ENCODE results near the gene EDN2.

EDN2 gene

DNA sequence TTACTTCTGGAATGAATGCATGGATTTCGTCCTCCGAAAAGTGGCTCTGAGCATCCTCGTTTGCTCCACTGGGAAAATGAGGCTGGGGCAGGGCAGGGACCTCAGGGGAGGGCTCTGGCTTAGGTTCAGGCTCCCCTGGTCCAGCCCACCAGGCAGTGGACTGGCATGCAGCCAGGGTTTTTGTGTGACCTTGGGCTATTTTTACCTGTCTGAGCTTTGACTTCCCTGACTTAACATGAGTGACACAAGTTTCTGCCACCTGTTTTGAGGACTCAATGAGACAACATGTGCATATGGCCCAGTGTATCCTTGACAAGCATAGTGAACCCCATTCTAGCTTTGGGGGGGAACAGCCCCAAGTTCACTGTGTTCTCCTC lies 32.6 kb upstream of the EDN2 start:
- DNase-seq (ENCODE audit: low spot score): no peak

DNA sequence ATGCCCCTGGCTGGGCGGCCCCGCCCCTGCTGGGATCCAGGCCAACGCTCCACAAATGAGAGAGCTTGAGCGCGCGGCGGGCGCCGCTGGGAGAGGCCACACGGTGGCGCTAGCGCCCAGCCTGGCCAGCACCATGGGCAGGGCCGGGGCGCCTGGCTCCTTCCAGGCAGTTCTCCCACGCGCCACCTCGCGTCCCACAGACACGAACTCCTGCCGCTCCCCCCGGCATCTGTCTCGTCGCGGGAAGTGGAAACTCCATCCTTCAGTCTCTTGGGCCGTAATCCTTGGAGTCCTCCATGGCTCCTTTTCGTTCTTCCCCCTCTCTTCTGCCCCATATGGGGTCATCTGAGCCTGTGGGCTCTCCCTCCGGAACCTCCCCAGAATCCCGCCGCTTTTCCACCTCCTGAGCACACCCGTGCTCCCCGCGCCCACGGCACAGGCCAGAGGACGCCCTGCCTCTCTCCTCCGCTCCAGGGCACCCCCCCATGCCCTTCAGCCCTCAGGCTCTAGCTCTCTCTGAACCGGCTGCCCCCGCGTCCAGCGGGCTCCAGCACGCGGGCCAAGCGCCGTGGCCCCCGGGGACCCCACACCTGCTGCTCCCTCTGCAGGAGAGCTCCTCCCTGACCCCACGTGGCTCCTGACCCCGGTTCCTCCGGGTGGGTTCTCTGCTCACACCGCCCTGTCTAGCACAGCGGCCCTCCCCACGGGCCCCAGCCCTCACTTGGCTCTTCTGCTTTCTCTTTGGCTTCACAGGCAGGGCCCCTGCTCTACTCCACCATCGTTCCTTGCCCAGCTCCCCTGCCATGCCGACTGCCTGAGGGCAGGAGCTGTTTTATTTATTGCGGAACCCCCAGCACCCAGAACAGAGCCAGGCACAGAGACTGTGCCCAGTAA lies 31.9 kb upstream of the EDN2 start:
- peak; percentile 96 for DNase-seq (ENCODE audit: low spot score)

DNA sequence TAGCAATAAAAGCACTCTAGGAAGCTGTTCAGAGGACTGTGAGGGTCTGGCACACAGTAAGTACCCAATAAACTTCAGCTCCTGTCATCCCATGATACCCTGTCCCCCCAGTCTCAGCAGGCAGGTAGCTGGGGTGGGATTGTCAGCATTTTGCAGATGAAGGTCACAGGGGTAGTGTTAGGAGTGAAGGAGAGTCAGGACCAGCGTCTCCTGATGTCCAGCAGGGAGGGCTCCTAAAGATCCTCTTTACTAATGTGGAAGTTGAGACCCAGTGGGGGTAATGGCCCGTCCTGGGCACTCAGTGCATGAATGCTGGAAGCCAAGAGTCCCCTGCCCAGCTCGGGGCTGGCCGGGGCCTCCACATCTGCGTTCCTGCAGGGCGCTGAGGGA lies 31.3 kb upstream of the EDN2 start:
- no peak for DNase-seq (ENCODE audit: low spot score)

DNA sequence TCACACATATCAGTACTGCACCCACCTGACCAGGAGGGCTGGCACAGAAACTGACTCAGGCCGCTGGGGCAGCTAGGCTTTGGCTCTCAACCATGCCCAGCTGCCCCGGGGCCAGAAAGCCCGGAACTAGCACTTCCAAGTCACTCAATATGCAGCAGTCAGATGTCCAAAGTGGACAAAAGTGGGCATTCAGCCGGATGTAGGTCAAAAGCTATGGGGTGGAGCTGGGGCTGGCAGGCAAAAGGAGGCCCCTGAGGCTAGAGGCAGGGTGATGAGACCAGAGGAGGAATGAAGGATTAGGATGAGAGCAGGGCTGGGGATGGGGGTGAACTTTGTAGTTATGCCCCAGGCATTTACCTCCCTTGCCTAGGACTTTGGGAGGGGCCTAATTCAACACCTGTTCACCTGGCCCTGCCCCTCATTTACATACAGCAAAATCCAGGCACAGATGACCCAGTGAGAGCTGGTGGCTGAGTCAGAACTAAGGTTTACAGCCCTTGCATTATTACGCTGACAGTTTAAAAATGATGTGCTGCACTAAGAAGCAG lies 30.7 kb upstream of the EDN2 start:
- DNase-seq (ENCODE audit: low spot score): no peak

DNA sequence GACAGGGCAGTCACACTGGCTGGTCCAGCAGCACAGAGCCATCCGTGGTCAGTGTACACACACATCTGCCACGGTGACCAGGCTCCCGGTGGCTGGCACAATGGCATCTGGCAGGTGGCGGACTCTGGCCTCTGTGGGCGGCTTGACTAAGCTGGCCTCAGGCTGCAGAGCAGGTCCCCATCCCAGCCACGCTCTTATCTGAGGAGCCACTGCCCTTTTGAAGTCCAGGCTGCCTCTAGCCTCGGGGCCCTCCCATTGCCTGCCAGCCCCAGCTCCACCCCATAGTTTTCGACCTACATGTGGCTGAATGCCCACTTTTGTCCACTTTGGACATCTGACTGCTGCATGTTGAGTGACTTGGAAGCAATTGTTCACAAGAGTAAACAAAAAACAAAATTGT lies 29.9 kb upstream of the EDN2 start:
- no peak for DNase-seq (ENCODE audit: low spot score)

DNA sequence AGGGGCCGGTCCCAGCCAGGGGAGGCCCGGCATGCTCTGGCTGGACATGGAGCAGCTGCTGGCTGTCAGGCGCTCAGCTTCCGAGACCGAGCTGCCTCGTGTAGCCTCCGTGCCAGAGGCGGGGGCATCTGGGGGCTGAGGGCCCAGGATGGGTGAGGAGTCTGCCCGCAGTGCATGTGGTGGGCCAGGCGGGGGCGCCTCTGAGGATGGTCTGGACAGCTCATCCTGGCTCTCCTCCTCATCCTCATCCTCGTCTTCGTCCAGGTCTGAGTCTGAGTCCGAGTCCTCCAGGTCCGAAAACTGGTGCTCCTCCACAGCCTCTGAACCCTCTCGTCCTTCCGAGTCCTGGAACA lies 28.9 kb upstream of the EDN2 start:
- DNase-seq (ENCODE audit: low spot score): no peak

DNA sequence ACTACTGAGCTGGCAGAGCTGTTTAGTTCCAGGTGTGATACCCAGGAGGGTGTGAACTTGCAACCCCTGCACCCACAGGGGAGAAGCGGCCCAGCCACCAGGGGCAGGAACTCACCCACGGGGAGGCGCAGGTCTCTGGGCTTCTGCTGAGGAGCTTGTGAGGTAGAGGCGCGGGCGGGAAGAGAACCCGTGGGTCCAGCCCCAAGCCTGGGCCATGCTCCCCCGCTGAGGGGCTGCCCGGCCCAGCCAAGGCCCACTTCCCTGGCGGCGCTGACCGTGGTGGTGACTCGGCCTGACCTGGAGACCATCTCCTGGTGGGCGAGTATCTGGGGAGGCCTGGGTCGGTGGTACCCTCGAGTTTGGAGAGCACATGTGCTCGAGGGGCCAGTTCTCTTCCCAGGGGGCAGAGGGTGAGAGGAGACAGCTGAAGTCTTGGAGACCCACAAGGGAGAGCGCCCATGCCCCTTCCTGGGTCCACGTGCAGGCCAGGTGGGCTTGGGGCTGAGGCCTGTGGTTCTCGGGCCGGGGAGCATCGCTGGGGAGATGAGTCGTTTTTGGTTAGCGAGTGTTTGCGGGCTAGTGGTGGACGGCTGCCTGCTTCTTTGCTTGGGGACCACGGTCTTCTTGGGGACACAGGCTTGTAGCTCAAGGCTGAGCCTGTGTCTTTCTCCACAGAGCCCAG lies 28.4 kb upstream of the EDN2 start:
- DNase-seq (ENCODE audit: low spot score): no peak

DNA sequence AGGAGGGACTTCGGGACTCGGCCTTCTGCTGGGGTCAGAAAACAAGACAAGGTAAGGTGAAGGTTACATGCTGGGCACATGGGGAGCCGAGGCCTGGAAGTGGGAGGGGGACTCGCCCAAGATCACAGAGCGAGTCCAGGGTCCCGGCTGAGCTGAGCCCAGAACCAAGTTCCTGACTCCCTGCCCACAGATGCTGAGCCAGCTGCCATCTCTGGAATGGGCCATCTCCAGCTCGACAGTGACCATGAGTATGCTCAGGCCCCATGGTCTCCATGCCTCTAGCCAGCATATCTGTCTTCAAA lies 26.7 kb upstream of the EDN2 start:
- DNase-seq (ENCODE audit: low spot score): no peak

DNA sequence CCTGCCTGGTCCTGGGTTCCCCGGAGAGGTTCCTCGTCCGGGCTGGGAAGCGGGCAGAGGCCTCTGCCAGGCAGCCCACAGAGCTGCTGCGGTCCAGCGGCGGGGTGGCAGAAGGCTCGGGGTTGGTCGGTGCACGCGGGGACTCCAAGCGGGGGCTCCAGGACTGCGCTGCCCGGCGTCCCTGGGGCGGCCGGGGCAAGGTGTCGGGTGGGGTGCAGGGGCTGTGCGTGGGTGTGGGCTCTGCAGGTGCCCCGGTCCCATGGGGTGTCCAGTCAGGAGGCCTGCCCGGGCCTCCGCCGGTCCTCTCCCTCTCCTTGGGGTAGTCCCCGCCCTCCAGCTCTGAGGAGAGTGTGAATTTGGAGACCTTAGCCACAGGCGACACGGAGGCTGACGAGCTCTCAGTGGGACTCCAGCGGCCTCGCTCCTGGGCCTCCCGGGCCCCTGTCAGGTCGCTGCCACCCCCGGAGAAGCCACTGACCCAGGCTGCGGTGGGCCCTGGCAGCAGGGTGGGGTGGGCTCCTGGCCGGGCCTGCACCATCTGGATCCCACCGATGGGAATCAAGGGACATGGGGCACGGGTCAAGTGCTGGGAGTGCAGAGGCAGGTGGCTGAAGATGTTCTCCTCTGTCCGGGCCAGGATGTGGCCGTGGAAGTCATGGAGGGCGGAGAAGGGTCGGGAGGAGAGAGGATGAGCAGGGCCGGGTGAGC lies 26.2 kb upstream of the EDN2 start:
- no peak for DNase-seq (ENCODE audit: low spot score)

DNA sequence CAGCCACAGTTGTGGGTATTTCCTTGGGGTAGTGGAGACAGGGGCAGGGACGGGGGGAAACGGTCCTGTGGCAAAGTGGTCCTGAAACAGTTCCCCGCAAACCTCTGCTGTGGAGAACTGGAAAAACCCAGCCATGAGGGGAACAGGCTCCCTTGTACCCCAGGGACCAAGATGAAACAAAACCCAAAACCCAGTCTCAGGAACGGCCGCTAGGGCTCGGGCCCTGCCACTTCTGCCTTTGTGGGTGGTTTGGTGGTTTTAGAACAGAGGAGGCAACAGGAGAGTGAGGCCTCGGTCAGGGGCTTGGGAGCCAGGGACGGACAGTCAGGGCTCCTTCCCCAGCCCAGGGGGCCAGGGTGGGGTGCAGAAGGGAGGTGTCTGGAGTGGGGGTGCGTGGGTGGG lies 24.8 kb upstream of the EDN2 start:
- no peak for DNase-seq (ENCODE audit: low spot score)

DNA sequence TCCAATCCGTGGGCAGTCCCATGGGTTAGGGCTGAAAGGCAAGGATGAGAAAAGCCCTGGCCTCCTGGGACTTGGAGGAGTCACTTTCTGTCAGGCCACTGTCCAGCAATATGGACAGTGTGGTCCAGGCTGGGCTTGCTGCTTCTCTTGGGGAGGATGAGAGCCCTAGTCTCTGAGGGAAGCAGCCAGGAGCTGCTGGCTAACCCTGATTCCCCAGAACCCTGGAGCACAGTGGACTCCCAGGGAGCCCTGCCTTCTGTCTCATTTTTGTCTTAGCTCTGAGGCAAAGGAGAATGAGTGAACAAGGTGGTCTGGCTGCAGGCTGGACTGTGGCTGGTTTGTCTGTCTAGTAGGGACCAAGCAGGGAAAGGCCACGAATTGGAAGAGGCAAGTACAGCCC lies 23.8 kb upstream of the EDN2 start:
- DNase-seq (ENCODE audit: low spot score): no peak

DNA sequence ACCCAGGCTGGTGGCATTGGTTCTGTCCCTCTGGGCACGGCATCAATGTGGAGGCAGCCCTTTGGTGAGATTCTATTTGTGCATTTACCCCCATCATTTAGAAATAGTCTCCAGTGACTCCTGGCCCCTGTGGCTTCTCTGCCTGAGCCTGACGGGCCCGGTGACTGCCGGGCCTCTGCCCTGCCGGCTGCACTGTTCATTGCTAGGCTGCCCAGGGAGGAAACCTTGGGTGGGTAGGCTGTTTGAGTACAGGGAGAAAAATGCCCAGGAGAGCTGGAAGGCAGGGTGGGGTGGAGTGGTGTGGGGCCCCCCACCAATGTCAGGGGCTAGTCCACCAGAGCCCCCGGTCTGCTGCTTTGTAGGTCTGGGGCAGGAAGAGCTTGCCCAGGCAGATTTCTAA lies 23.4 kb upstream of the EDN2 start:
- DNase-seq (ENCODE audit: low spot score): no peak

DNA sequence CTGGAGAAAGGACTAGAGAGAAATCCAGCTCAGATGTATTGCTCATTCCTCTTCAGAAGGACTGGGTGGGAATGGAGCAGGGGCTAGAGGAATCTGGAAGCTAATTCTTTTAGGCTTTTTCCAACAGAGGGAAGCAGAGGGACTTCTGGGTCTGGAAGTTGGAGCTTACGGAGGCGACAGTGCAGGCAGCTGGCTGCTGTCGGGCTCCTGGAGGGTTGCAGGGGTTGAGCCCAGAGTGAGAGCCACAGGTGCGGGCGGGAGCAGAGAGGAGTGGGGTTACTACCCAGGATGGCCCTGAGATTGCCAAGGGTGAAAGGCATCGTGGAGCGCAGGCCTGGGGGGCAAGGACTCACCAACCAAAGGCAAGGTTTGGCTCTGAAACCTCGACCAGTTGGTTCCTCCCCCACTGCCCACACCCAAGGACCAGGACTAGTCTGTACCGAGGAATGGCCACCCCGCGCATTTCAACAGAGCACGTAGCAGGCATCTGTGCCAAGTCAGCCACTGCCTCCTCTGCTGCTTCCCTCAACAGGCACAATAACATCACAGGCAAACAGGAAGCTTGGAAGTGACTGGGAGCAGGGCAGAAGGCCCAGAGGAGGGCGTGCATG lies 22.7 kb upstream of the EDN2 start:
- DNase-seq (ENCODE audit: low spot score): no peak

DNA sequence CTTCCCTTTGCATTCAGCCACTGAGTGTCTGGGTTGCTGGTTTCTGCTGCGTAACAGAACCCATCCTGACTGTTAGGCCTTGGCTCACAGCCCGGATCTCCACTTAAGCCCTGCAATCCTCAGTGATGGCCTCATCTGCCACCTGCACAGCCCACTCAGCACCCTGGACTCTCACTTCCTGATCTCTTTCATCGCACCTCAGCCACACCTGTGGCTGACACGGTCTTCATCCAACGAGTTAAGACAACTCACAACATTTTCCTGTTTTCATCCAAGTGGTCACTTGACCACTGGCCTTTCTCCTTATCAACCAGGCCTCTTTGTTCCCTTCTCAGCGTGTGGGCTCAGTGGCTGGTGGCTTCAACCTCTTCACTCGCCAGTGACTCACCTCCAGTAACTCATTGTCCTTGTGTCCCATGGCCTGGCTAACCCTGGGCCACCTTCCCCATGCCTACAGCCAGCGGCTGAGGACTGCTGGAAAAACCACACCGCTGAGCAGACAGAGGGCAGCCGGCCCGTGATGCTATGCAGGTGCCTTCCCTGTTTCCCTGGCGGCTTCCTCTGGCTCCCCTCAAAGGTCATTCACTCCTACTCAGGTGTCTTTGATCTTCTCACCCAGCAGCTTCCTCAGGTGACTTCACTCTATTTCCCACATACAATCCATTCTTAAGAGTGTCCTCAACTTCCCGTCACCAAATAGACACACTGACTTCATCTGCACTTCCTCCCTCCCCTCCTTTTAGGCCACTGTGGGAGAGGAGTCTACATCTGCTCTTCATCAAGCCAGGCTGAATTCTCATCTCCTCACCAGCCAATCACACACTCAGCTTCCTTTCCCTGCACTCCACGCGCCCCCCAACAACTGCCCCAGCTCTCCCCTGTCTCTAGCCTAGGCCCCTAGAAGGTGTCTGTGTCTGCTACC lies 19.9 kb upstream of the EDN2 start:
- no peak for DNase-seq (ENCODE audit: low spot score)

DNA sequence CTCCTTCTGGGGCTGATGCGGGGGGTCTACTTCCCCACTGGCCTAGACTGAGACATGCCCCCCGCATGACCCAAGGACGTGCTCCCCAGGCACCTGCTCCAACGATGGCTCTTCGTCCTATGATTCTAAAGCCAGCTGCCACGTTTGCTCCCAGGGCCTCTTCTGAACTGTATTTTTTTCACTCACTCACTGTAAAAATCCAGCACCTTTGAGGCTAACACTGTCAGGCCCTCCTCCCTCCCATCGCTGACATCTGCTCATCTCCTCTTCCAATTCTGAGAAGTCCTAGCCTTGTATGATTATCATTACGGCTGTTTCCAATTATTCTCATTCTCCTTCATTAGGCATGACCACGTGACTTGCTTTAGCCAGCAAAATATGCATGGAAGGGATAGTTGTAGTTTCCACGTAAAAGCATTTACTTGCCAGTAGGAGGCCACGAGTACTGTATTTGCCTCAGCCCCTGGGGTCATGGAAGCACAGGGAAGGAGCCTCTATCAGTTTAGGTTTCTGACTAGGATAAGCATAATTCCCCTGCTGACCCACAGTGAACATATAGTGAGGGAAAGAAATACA lies 19.1 kb upstream of the EDN2 start:
- no peak for DNase-seq (ENCODE audit: low spot score)

DNA sequence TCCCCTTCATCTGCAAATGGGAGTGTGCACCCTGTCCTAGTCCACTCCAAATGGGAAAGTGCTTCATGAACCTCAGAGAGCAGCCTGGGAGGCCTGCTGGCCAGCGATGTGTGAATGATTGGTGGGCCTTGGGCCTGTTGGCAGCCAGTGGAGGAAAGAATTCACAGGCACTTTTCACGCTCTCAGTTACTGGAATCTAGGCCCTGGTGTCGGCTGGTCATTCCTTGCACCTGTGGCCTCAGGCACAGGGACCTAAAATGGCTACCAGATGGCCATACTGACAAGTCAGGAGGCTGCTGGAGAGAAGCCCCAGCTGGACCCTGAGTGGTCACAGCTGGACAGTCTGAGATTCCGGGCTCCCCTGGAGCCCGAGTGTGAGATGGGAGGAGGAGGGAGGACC lies 18.4 kb upstream of the EDN2 start:
- no peak for DNase-seq (ENCODE audit: low spot score)

DNA sequence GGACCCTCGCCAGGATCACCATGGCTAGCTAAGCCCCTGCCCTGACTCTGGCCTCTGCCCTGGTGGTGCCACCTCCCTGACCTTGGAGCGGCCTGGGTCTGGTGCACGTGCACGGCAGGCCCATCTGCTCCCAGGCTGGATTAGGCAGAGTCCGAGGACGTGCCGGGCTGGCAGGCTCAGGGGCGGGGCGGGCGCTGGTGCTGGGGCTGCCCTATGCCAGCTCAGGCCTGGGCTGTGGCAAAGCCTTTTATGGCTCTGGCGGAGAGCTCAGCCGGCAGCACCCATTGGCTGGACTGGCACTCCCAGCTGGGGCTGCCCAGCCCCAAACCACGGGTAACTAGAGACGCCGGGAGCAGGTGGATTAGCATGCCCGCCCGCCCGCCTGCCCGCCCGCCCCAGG lies 17.1 kb upstream of the EDN2 start:
- no peak for DNase-seq (ENCODE audit: low spot score)

DNA sequence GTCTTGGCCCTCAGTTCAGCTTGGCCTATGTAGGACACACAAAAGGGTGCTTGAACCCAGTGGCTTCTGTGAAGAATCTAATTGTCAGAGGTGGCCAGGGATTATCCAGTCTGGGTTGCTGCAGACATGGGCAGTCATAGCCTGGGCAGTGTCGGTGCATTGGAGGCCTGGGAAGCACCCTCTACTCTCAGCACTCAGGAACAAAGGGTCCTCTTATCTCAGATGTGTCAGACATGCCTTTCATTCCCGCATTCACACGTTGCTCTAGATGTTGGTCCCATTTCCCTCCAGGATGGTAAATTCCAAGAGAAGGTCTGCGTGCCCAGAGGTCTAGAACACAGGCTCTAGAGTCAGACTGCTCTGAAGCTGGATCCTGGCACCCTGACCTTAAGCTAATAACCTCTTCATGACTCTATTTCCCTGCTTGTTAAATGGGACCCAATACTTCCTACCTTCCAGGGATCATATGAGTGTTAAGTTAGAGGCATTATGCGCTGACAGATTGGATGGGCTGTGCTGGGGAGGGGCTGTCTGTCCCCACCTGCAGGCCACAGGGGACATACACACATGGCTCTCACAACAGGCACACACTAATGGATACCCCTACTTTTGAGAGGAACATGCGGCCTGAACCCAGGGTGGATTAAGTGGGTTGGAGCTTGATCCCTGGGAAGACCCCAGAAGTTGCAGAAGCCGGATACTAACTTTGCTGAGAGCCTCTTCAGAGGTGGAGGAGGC lies 16.5 kb upstream of the EDN2 start:
- DNase-seq (ENCODE audit: low spot score): no peak

DNA sequence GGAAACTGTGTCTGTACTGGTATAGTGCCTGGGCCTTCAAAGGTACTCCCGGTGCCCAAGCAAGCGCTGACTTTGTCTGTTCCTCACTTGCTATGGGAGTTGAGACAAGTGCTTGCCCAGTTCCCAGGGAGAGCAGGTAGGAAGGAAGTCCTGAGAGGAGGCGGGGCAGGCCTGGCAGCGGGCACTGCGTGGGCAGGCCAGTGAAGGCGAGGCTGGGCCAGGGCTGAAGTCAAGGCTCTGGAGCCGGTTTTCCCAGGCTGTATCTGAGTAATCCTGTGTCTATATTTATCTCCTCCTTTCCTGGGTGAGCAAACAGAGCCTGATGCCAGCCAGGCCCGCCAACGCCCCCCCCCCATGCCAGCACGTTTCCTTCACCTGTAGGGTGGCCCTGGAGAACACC lies 15.9 kb upstream of the EDN2 start:
- no peak for DNase-seq (ENCODE audit: low spot score)

DNA sequence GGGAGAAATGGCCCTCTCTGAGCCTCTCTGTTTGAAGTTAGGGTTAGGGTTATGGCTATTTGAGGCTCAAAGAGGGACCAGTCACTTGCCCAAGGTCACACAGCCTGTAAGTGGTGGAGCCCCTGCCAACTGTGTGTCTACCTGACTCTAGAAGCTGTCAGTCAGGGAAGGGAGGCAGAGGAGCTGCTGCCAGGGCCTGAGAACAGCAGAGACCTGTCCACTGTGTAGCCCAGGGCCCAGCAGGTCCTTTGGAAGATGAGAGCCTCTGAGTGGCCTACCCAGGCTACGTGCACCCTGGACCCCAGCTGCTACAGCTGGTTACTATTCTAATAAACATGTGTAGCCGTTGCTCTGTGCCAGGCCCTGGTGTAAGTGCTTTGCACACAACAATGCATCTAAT lies 15.1 kb upstream of the EDN2 start:
- no peak for DNase-seq (ENCODE audit: low spot score)

DNA sequence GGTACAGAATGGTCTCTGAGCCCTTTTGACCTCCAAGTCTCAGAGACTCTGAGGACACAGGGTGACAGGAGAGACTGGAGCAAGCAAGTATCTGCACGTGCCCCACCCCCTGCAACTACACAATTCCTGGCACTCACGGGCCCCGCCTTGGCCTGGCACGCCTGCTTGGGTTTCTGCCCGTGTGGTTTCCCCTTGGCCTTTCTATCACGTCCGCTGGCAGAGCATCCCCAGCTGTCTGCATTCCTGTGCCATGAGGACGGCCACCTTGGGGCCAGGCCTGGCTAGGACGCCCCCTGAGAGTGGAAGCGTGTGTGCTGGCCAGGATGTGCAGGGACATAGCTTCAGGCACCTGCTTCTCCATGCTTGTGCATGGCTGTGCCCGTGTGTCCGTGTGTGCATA lies 14.3 kb upstream of the EDN2 start:
- DNase-seq (ENCODE audit: low spot score): no peak

Data from left forelimb (tissue), 1 donor.